GM12873 (cell line): ENCODE measurements around the gene GAGE13.
"Not testable (repeated sequence)": the region's sequence is repeated elsewhere in the genome, so short reads cannot be mapped to it uniquely, and the experiment has no call there.

Experiments
- TF ChIP-seq, protein P1 (sequence below): IDR thresholded peaks from 2 replicates; pipeline ENCODE4 v1.5.1; 2012; ENCODE audit warnings: low read depth, mild to moderate bottlenecking, moderate library complexity, low read length, control low read depth; ENCODE audit not compliant: insufficient read depth; ENCODE audit errors: missing control alignments

Gene GAGE13

DNA sequence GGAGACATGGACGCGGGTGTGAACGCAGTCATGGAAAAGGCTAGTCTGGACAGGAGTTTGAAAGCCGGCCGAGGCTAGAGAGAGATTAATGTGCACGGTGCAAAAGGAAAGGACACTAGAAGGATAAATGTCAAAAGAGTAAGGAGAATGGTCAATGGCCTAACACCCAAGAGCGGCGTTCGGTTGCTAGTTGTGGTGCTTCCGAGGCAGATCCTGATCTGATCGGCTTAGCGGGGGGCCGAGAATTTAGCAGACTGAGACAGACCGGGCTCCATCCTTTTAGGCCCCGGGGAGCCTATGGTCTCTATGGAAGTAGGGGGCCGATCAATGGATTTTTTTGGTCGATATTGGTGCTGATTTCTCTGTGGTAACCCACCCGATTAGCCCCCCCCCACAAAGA is 21.0 kb upstream of the GAGE13 start:
- TF ChIP-seq, protein P1, sequence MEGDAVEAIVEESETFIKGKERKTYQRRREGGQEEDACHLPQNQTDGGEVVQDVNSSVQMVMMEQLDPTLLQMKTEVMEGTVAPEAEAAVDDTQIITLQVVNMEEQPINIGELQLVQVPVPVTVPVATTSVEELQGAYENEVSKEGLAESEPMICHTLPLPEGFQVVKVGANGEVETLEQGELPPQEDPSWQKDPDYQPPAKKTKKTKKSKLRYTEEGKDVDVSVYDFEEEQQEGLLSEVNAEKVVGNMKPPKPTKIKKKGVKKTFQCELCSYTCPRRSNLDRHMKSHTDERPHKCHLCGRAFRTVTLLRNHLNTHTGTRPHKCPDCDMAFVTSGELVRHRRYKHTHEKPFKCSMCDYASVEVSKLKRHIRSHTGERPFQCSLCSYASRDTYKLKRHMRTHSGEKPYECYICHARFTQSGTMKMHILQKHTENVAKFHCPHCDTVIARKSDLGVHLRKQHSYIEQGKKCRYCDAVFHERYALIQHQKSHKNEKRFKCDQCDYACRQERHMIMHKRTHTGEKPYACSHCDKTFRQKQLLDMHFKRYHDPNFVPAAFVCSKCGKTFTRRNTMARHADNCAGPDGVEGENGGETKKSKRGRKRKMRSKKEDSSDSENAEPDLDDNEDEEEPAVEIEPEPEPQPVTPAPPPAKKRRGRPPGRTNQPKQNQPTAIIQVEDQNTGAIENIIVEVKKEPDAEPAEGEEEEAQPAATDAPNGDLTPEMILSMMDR, result no peak

DNA sequence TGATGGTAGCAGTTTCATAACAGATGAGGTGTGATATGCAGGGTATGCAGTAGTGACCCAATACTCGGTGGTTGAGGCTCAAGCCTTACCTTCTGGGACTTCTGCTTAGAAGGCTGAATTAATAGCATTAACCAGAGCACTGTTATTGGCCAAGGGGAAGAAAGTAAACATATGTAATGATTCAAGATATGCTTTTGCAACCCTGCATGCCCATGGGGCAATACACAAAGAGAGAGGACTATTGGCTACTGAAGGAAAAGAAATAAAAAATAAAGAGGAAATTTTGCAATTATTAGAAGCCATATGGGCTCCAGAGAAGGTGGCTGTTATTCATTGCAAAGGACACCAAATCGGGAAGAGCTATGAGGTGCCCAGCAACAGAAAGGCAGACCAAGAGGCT is 19.2 kb upstream of the GAGE13 start:
- TF ChIP-seq, protein P1, result no peak

DNA sequence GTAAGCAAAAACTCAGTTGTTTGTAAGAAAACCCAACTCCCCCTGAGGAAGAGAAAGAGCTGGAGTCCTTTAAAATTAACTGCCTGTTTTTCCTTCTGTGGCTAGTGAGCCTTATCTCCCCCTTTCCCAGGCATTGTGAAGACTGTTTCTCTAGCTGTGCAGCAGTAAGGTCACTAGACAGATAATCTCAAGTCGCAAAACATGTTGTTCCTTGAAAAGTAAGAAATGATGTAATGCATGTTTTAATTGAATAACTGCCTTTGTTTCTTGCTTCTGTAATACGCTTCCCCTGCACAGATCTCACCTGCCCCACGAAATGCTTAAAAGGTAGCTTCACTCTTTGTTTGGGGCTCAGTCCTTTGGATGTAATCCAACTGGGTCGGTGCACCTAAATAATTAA is 15.3 kb upstream of the GAGE13 start:
- TF ChIP-seq, protein P1, result no peak

DNA sequence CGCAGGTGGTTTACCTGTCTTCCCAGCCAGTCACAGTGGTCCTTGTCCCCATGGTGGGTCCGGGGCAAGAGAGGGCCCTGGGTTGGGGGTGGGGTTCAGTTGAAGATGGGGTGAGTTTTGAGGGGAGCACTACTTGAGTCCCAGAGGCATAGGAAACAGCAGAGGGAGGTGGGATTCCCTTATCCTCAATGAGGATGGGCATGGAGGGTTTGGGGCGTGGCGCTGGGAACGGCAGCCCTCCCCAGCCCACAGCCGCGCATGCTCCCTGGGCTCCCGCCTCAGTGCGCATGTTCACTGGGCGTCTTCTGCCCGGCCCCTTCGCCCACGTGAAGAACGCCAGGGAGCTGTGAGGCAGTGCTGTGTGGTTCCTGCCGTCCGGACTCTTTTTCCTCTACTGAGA is 9.6 kb upstream of the GAGE13 start, which contains the start of gene GAGE12J:
TSS of gene GAGE12J (plus strand) at position 301 of the 400 bp plus-strand sequence. CDS start 1,157 bp downstream, outside the sequence.
- TF ChIP-seq, protein P1, result not testable (repeated sequence)
